H1 (cell line): ENCODE measurements around the gene SULF2. TPM values are rescaled to one million over a fixed set of nuclear protein-coding genes. Genes with fewer than 3 reads are reported as not detected.

Source experiments
- CTCF ChIA-PET: fragments of 300-600 bp; sonication (Branson Sonifier 250); formaldehyde crosslinking; loops from one replicate; lab custom pipeline; 2021; ENCODE audit not compliant: partially characterized antibody; lab: Charles Lee
- POLR2A ChIA-PET: fragments of 300-600 bp; sonication (Branson Sonifier 250); formaldehyde crosslinking; loops from one replicate; lab custom pipeline; 2021; ENCODE audit warnings: inconsistent platforms; ENCODE audit not compliant: partially characterized antibody; lab: Charles Lee
- DNase-seq, 2 experiments: peaks; one replicate each; pipeline versions ENCODE4 v3.0.0 to v3.0.0-alpha.2; 2010 to 2022; ENCODE audit warnings: low spot score in 2 of 2, low read depth in 1 of 2, mixed read lengths in 1 of 2
- FAIRE-seq: peaks from 2 replicates; lab custom pipeline; 2011; peaks lifted over from hg19 to GRCh38; lab: Jason Lieb, UNC
- H2AFZ ChIP-seq: 2 replicates; pipeline ENCODE4 v1.8.1; 2012; ENCODE audit warnings: low read length, inconsistent platforms
- H2AK5ac ChIP-seq: 2 replicates; pipeline ENCODE4 v1.6.1; 2013; ENCODE audit warnings: low read depth, low read length
- H2BK120ac ChIP-seq: replicated peaks from 2 replicates; pipeline ENCODE3; 2013; ENCODE audit warnings: low read depth, low read length, inconsistent platforms
- H2BK12ac ChIP-seq: 2 replicates; pipeline ENCODE4 v1.6.1; 2013; ENCODE audit warnings: low read depth, low read length
- H2BK15ac ChIP-seq: 2 replicates; pipeline ENCODE4 v1.6.1; 2013; ENCODE audit warnings: low read length
- H2BK20ac ChIP-seq: 2 replicates; pipeline ENCODE4 v1.6.1; 2013; ENCODE audit warnings: low read length
- H2BK5ac ChIP-seq: 2 replicates; pipeline ENCODE4 v1.6.1; 2013; ENCODE audit warnings: low read depth, low read length
- H3K14ac ChIP-seq: 2 replicates; pipeline ENCODE4 v1.6.1; 2013; ENCODE audit warnings: inconsistent platforms; ENCODE audit not compliant: insufficient read length
- H3K18ac ChIP-seq: 2 replicates; pipeline ENCODE4 v1.6.1; 2013; ENCODE audit warnings: low read length; ENCODE audit errors: extremely low read depth
- H3K23ac ChIP-seq: 2 replicates; pipeline ENCODE4 v1.6.1; 2013; ENCODE audit warnings: inconsistent platforms; ENCODE audit not compliant: insufficient read length
- H3K23me2 ChIP-seq: 2 replicates; pipeline ENCODE4 v1.6.1; 2013; ENCODE audit warnings: low read depth, low read length
- H3K27ac ChIP-seq: 2 replicates; pipeline ENCODE4 v1.6.1; 2011; ENCODE audit warnings: low read depth, low read length, inconsistent platforms
- H3K27me3 ChIP-seq, 4 experiments: replicated peaks in 1 of 4; 1 replicate in 1 of 4; 2 replicates in 3 of 4; pipeline versions ENCODE4 v1.6.1 to v1.8.1; 2011 to 2013; ENCODE audit warnings: low read length in 3 of 4, mild to moderate bottlenecking in 3 of 4, inconsistent platforms in 2 of 4, mixed read lengths in 2 of 4, moderate library complexity in 1 of 4; ENCODE audit not compliant: control insufficient read depth in 3 of 4, insufficient read depth in 3 of 4; ENCODE audit errors: extremely low read depth in 1 of 4
- H3K36me3 ChIP-seq, 4 experiments: 2 replicates each; pipeline versions ENCODE4 v1.6.1 to v1.8.1; 2011 to 2013; ENCODE audit warnings: mild to moderate bottlenecking in 4 of 4, low read length in 3 of 4, moderate library complexity in 2 of 4, control low read depth in 1 of 4, inconsistent platforms in 1 of 4; ENCODE audit not compliant: insufficient read depth in 4 of 4, control insufficient read depth in 2 of 4
- H3K4ac ChIP-seq: replicated peaks from 2 replicates; pipeline ENCODE3; 2013; ENCODE audit warnings: low read length, low read depth, mixed read lengths, inconsistent platforms; ENCODE audit not compliant: insufficient read length
- H3K4me1 ChIP-seq, 4 experiments: replicated peaks in 1 of 4; 1 replicate in 1 of 4; 2 replicates in 3 of 4; pipeline versions ENCODE4 v1.6.1 to v1.8.1; 2011 to 2013; ENCODE audit warnings: low read length in 3 of 4, inconsistent platforms in 2 of 4, mixed read lengths in 1 of 4; ENCODE audit not compliant: insufficient read depth in 4 of 4, control insufficient read depth in 3 of 4
- H3K4me2 ChIP-seq, 2 experiments: 2 replicates each; pipeline versions ENCODE4 v1.6.1 to v1.8.1; 2011 to 2013; ENCODE audit warnings: low read depth in 2 of 2, low read length in 2 of 2, control low read depth in 1 of 2, inconsistent platforms in 1 of 2, mild to moderate bottlenecking in 1 of 2; ENCODE audit not compliant: insufficient read depth in 1 of 2
- H3K4me3 ChIP-seq, 4 experiments: fragments of 200-600, 300-600 bp in 1 of 4; sonication (generic), shearing (Covaris generic), sonication (Bioruptor Twin) in 1 of 4; 2 replicates each; pipeline versions ENCODE4 v1.5.1 to v1.8.1; 2011 to 2016; ENCODE audit warnings: low read length in 4 of 4, low read depth in 3 of 4, control low read depth in 2 of 4, inconsistent platforms in 2 of 4, mild to moderate bottlenecking in 2 of 4, mixed read lengths in 1 of 4, moderate library complexity in 1 of 4; ENCODE audit not compliant: insufficient read depth in 2 of 4; ENCODE audit errors: extremely low read depth in 1 of 4
- H3K56ac ChIP-seq: replicated peaks from 2 replicates; pipeline ENCODE3; 2013; ENCODE audit warnings: low read depth, mild to moderate bottlenecking, mixed read lengths, low read length, inconsistent platforms; ENCODE audit not compliant: insufficient read length
- H3K79me1 ChIP-seq: 2 replicates; pipeline ENCODE4 v1.6.1; 2013; ENCODE audit warnings: low read depth, low read length, control low read depth
- H3K79me2 ChIP-seq, 2 experiments: 2 replicates each; pipeline versions ENCODE4 v1.6.1 to v1.8.1; 2012 to 2013; ENCODE audit warnings: low read length in 2 of 2, mild to moderate bottlenecking in 2 of 2, inconsistent platforms in 1 of 2; ENCODE audit not compliant: insufficient read depth in 2 of 2, control insufficient read depth in 1 of 2
- H3K9ac ChIP-seq, 4 experiments: replicated peaks in 1 of 4; 1 replicate in 1 of 4; 2 replicates in 3 of 4; pipeline versions ENCODE4 v1.6.1 to v1.8.1; 2011 to 2013; ENCODE audit warnings: low read depth in 3 of 4, low read length in 3 of 4, control low read depth in 2 of 4, mild to moderate bottlenecking in 2 of 4, moderate library complexity in 2 of 4, inconsistent platforms in 1 of 4; ENCODE audit errors: extremely low read depth in 1 of 4
- H3K9me3 ChIP-seq, 2 experiments: 2 replicates each; pipeline versions ENCODE4 v1.6.1 to v1.8.1; 2012 to 2013; ENCODE audit warnings: mild to moderate bottlenecking in 2 of 2, moderate library complexity in 2 of 2, control low read depth in 1 of 2, inconsistent platforms in 1 of 2, low read depth in 1 of 2, low read length in 1 of 2, mixed read lengths in 1 of 2; ENCODE audit not compliant: insufficient read depth in 2 of 2
- H4K20me1 ChIP-seq, 2 experiments: replicated peaks in 1 of 2; 2 replicates each; pipeline versions ENCODE3 to v1.8.1; 2011 to 2013; ENCODE audit warnings: inconsistent platforms in 2 of 2, low read length in 2 of 2, mild to moderate bottlenecking in 1 of 2; ENCODE audit not compliant: insufficient read depth in 2 of 2, control insufficient read depth in 1 of 2
- H4K5ac ChIP-seq: 2 replicates; pipeline ENCODE4 v1.6.1; 2013; ENCODE audit warnings: low read length, low read depth, mixed read lengths, inconsistent platforms; ENCODE audit not compliant: insufficient read length
- H4K8ac ChIP-seq: 2 replicates; pipeline ENCODE4 v1.8.0; 2013; ENCODE audit warnings: mild to moderate bottlenecking, moderate library complexity, low read length, inconsistent platforms; ENCODE audit not compliant: insufficient read depth; ENCODE audit errors: extremely low read depth
- H4K91ac ChIP-seq: replicated peaks from 2 replicates; pipeline ENCODE3; 2013; ENCODE audit warnings: low read length, mixed read lengths, inconsistent platforms; ENCODE audit not compliant: insufficient read length
- KDM1A ChIP-seq: fragments of 200-600, 300-600 bp; sonication (generic); IDR thresholded peaks from 2 replicates; pipeline ENCODE4 v1.7.1; 2016; ENCODE audit warnings: mild to moderate bottlenecking, low read length, borderline replicate concordance
- TAF1 ChIP-seq: IDR thresholded peaks from 2 replicates; pipeline ENCODE4 v1.6.1; 2011; ENCODE audit warnings: mild to moderate bottlenecking, low read depth, low read length
- WGBS, 2 experiments: shearing (Covaris generic) in 1 of 2; methylation state at CpG; one replicate each; pipeline versions ENCODE4 v1.1.6 to v1.1.7; 2013 to 2015; ENCODE audit warnings: low lambda C conversion rate in 2 of 2, mixed read lengths in 2 of 2, inconsistent platforms in 1 of 2, low coverage in 1 of 2, missing lambda C conversion rate in 1 of 2; ENCODE audit not compliant: insufficient replicate concordance in 2 of 2, insufficient coverage in 1 of 2, insufficient read length in 1 of 2; ENCODE audit errors: extremely low coverage in 1 of 2, missing lambda C conversion rate in 1 of 2; 5-methylcytosine and 5-hydroxymethylcytosine counted together
- polyA plus RNA-seq, 7 experiments: library from polyadenylated mRNA; depleted of rRNA in 3 of 7; stranded (reverse) in 5 of 7; unstranded in 2 of 7; fragments of >200 nt in 5 of 7; fragments of 200-250 nt in 2 of 7; gene quantifications; 1 replicate in 5 of 7; 2 replicates in 1 of 7; 4 replicates in 1 of 7; pipeline versions ENCODE4 v1.2.1 to v1.2.3, GENCODE V29; 2011 to 2013; ENCODE audit warnings: missing spikeins in 2 of 7, mixed read lengths in 2 of 7
- total RNA-seq: library from RNA; stranded (reverse); fragmentation: NEBNext Ultra II Directional; extraction: Animal tissue kit (Norgen Biotek cat#: 25700); gene quantifications from 2 replicates; pipeline ENCODE4 v1.2.1, GENCODE V29; 2021

SULF2 gene
- total and polyA plus RNA-seq, 2 of the 8 experiments (the other 6 are each of a cell fraction or from before 2014, with no cell fraction given): 15.7 to 28.2 TPM

GRCh38 chr20:47777220-47777619 is 8.1 kb downstream of the SULF2 start:
- WGBS, 2 experiments: 84% methylated on average over 4 of the region's 4 CpGs; no CpG with 5 or more reads in 1 of the 2 experiments

More at GRCh38 chr20:47777220-47777619, 8.1 kb downstream of the SULF2 start:
- H3K27ac ChIP-seq: no peak overlapping the region
- peak; percentile 85; the same call in 1 of the 2 replicates for TF ChIP-seq KDM1A
- no peak for TF ChIP-seq TAF1
- TF ChIP-seq, all 59 proteins: peak for 1
- Histone ChIP-seq H4K5ac (no peak overlapping the region), H3K18ac (no peak overlapping the region), H2BK120ac (no peak overlapping the region), H3K23ac (no peak overlapping the region), H3K4me3 (no peak overlapping the region), H3K9me3 (no peaks in the 10 kb centered on the region), H3K27me3 (no peaks in the 10 kb centered on the region), H2BK5ac (no peak overlapping the region), H3K9ac (no peak overlapping the region), H4K20me1 (no peaks in the 10 kb centered on the region), H2AFZ (no peak overlapping the region), H2BK12ac (no peak overlapping the region), H3K79me2 (no peaks in the 10 kb centered on the region), H3K4ac (no peak overlapping the region), H3K14ac (no peak overlapping the region), H3K36me3 (no peaks in the 10 kb centered on the region), H3K4me2 (no peak overlapping the region), H3K56ac (no peak overlapping the region), H4K91ac (no peak overlapping the region), H2BK15ac (no peak overlapping the region), H4K8ac (no peak overlapping the region), H2BK20ac (no peak overlapping the region), H2AK5ac (no peak overlapping the region), H3K4me1 (no peaks in the 10 kb centered on the region), H3K23me2 (no peaks in the 10 kb centered on the region), H3K79me1 (no peaks in the 10 kb centered on the region)
- ChIA-PET CTCF (interaction anchor here (0.6 to 3.2 kb wide), 8 partner anchors 9 to 880 kb away, joined by 3 to 14 read pairs (median 4); no protein-coding TSS in a partner anchor), POLR2A (interaction anchor here (0.8 kb wide), 1 partner anchor 9 kb away, joined by 3 read pairs; no protein-coding TSS in a partner anchor)
- FAIRE-seq (no peak), DNase-seq (no peak)
